ENCODE data around the gene HEXIM2.
A peak's percentile ranks its signal among the peaks of the same experiment; 100 is the strongest.

The HEXIM2 gene

GRCh38 chr17:45177563-45177962 is 15.9 kb downstream of the HEXIM2 start:
- Histone ChIP-seq H3K27ac (peak overlapping the region; percentile 23), H3K27me3 (no peaks in the 10 kb centered on the region), H3K36me3 (no peaks in the 10 kb centered on the region), H3K4me3 (ENCODE audit: low read depth in 1 of 2, low read length in 1 of 2) (no peak overlapping the region), H3K4me1 (ENCODE audit: control insufficient read depth in 1 of 2, insufficient read depth in 1 of 2, low read depth in 1 of 2, low read length in 1 of 2) (peaks cover 49% of the 10 kb centered on the region in 2 experiments), H3K9me3 (no peaks in the 10 kb centered on the region)
- no peak for TF ChIP-seq CTCF (IDR thresholded peaks at IDR 0.05)

- no peaks in the 10 kb centered on the region for H3K9me3 ChIP-seq
- no peaks in the 10 kb centered on the region for H3K27me3 ChIP-seq
- H3K4me3 ChIP-seq (ENCODE audit: low read depth in 1 of 2, low read length in 1 of 2): no peak overlapping the region
- TF ChIP-seq CTCF (IDR thresholded peaks at IDR 0.05): no peak
- H3K4me1 ChIP-seq (ENCODE audit: control insufficient read depth in 1 of 2, insufficient read depth in 1 of 2, low read depth in 1 of 2, low read length in 1 of 2): no peaks in the 10 kb centered on the region
- no peaks in the 10 kb centered on the region for H3K36me3 ChIP-seq
- no peak overlapping the region for H3K27ac ChIP-seq
These were observed 22.5 kb downstream of the HEXIM2 start for GRCh38 chr17:45184144-45184543.

- no peak for TF ChIP-seq CTCF (IDR thresholded peaks at IDR 0.05)
- no peaks in the 10 kb centered on the region for H3K36me3 ChIP-seq
- H3K27ac ChIP-seq: no peak overlapping the region
- no peaks in the 10 kb centered on the region for H3K4me1 ChIP-seq (ENCODE audit: control insufficient read depth in 1 of 2, insufficient read depth in 1 of 2, low read depth in 1 of 2, low read length in 1 of 2)
- no peaks in the 10 kb centered on the region for H3K9me3 ChIP-seq
- H3K4me3 ChIP-seq (ENCODE audit: low read depth in 1 of 2, low read length in 1 of 2): no peak overlapping the region
- H3K27me3 ChIP-seq: no peaks in the 10 kb centered on the region
These were observed 25.2 kb downstream of the HEXIM2 start for GRCh38 chr17:45186801-45187354.

- TF ChIP-seq CTCF (IDR thresholded peaks at IDR 0.05): no peak
- no peak overlapping the region for H3K27ac ChIP-seq
- H3K9me3 ChIP-seq: no peaks in the 10 kb centered on the region
- H3K4me1 ChIP-seq (ENCODE audit: control insufficient read depth in 1 of 2, insufficient read depth in 1 of 2, low read depth in 1 of 2, low read length in 1 of 2): no peaks in the 10 kb centered on the region
- H3K36me3 ChIP-seq: no peaks in the 10 kb centered on the region
- no peaks in the 10 kb centered on the region for H3K27me3 ChIP-seq
- H3K4me3 ChIP-seq (ENCODE audit: low read depth in 1 of 2, low read length in 1 of 2): no peak overlapping the region
These were observed 27.3 kb downstream of the HEXIM2 start for GRCh38 chr17:45189009-45189408.

GRCh38 chr17:45190503-45191255 is 29.0 kb downstream of the HEXIM2 start:
- Histone ChIP-seq H3K36me3 (no peaks in the 10 kb centered on the region), H3K9me3 (no peaks in the 10 kb centered on the region), H3K27me3 (no peaks in the 10 kb centered on the region), H3K4me1 (ENCODE audit: control insufficient read depth in 1 of 2, insufficient read depth in 1 of 2, low read depth in 1 of 2, low read length in 1 of 2) (no peaks in the 10 kb centered on the region), H3K4me3 (ENCODE audit: low read depth in 1 of 2, low read length in 1 of 2) (no peak overlapping the region), H3K27ac (no peak overlapping the region)
- TF ChIP-seq CTCF (IDR thresholded peaks at IDR 0.05): no peak
